Uterus (tissue), 4 donors: ENCODE measurements around the gene MUC20. TPM values are rescaled to one million over a fixed set of nuclear protein-coding genes. Genes with fewer than 3 reads are reported as not detected.
"Not testable (repeated sequence)": the region's sequence is repeated elsewhere in the genome, so short reads cannot be mapped to it uniquely, and the experiment has no call there.

Experiments used
- DNase-seq, 2 donors: peaks; one replicate each; pipeline ENCODE4 v3.0.0-alpha.2; 2019 to 2020
- H3K27ac ChIP-seq, 2 donors: fragments of 200-600 bp; sonication (generic); 1 replicate in 1 of 2; 2 replicates in 1 of 2; pipeline ENCODE4 v1.5.1; 2016 to 2018
- H3K27me3 ChIP-seq, 2 donors: fragments of 200-600 bp; sonication (generic); one replicate each; pipeline ENCODE4 v1.5.1; 2018 to 2019; ENCODE audit warnings: control low read depth in 1 of 2
- H3K36me3 ChIP-seq, 2 donors: fragments of 200-600 bp; sonication (generic); one replicate each; pipeline ENCODE4 v1.5.1; 2019; ENCODE audit warnings: control low read depth in 1 of 2
- H3K4me1 ChIP-seq, 2 donors: fragments of 200-600 bp; sonication (generic); one replicate each; pipeline ENCODE4 v1.5.1; 2018 to 2019; ENCODE audit warnings: control low read depth in 1 of 2
- H3K4me3 ChIP-seq, 2 donors: fragments of 200-600 bp; sonication (generic); 1 replicate in 1 of 2; 2 replicates in 1 of 2; pipeline ENCODE4 v1.5.1; 2018 to 2019; ENCODE audit warnings: mild to moderate bottlenecking in 1 of 2
- H3K9me3 ChIP-seq, 2 donors: fragments of 200-600 bp; sonication (generic); one replicate each; pipeline ENCODE4 v1.5.1; 2019; ENCODE audit warnings: control low read depth in 1 of 2
- CTCF ChIP-seq, 4 experiments: fragments of 200-600 bp in 2 of 4; fragments of 450-650 bp in 2 of 4; sonication (generic) in 2 of 4; IDR thresholded peaks; one replicate each; pipeline ENCODE4 v1.5.1; 2016 to 2019; ENCODE audit warnings: antibody characterized with exemption in 4 of 4, mild to moderate bottlenecking in 2 of 4, moderate library complexity in 1 of 4
- POLR2A ChIP-seq, 2 donors: fragments of 450-650 bp; IDR thresholded peaks; one replicate each; pipeline ENCODE4 v1.6.1; 2016; ENCODE audit warnings: antibody characterized with exemption in 2 of 2, mild to moderate bottlenecking in 1 of 2, moderate library complexity in 1 of 2
- intact Hi-C: fragments of 100-400 bp; cut with DNase I; formaldehyde crosslinking; loops from one replicate; pipeline ENCODE4 v1.15.1; 2023; ENCODE audit warnings: low total_unique reads
- total RNA-seq, 4 donors: library from RNA; depleted of rRNA in 3 of 4; stranded (reverse); fragments of >200 nt in 3 of 4; gene quantifications; one replicate each; pipeline versions ENCODE4 v1.1.0 to v1.2.4, GENCODE V29; 2014 to 2023
- donor health status: DM: yes; HTN: yes; CAD: no.

MUC20 gene
- total RNA-seq, 4 donors from 2014 or later, result 0.29 to 17.6 (median 4.4) TPM

- no peak for DNase-seq
These were observed 27.2 kb upstream of the MUC20 start for GRCh38 chr3:195693428-195694216.

GRCh38 chr3:195694217-195695076 lies 26.3 kb upstream of the MUC20 start:
- H3K4me3 ChIP-seq, H3K27me3 ChIP-seq, intact Hi-C loops, H3K4me1 ChIP-seq, H3K36me3 ChIP-seq, H3K27ac ChIP-seq, H3K9me3 ChIP-seq, DNase-seq: not testable (repeated sequence)

More at GRCh38 chr3:195693428-195694216, 27.2 kb upstream of the MUC20 start:
- H3K9me3 ChIP-seq, result no peaks in the 10 kb centered on the region
- no peak for TF ChIP-seq CTCF (IDR thresholded peaks at IDR 0.05)
- no peak for TF ChIP-seq POLR2A (IDR thresholded peaks at IDR 0.05)
- H3K4me3 ChIP-seq, result no peak overlapping the region
- H3K27ac ChIP-seq, result no peak overlapping the region
- H3K27me3 ChIP-seq, result no peaks in the 10 kb centered on the region
- H3K36me3 ChIP-seq, result no peaks in the 10 kb centered on the region
- intact Hi-C loops, result no loop called here
- H3K4me1 ChIP-seq, result peaks cover 0 to 3% of the 10 kb centered on the region in 2 donors

GRCh38 chr3:195696632-195697278 lies 24.0 kb upstream of the MUC20 start:
- intact Hi-C loops, result no loop called here
- no peak for TF ChIP-seq POLR2A (IDR thresholded peaks at IDR 0.05)
- TF ChIP-seq CTCF (IDR thresholded peaks at IDR 0.05), result no peak
- no peak for DNase-seq

GRCh38 chr3:195697582-195698324 lies 23.0 kb upstream of the MUC20 start:
- peaks cover 0 to 3% of the 10 kb centered on the region in 2 donors for H3K4me1 ChIP-seq
- DNase-seq, result no peak
- no peak for TF ChIP-seq POLR2A (IDR thresholded peaks at IDR 0.05)
- TF ChIP-seq CTCF (IDR thresholded peaks at IDR 0.05), result no peak
- no peaks in the 10 kb centered on the region for H3K36me3 ChIP-seq
- no peaks in the 10 kb centered on the region for H3K27me3 ChIP-seq
- intact Hi-C loops, result no loop called here
- no peak overlapping the region for H3K4me3 ChIP-seq
- no peak overlapping the region for H3K27ac ChIP-seq
- H3K9me3 ChIP-seq, result no peaks in the 10 kb centered on the region

More at GRCh38 chr3:195696632-195697278, 24.0 kb upstream of the MUC20 start:
- Histone ChIP-seq H3K27ac (no peak overlapping the region), H3K36me3 (no peaks in the 10 kb centered on the region), H3K9me3 (no peaks in the 10 kb centered on the region), H3K4me1 (peaks cover 0 to 3% of the 10 kb centered on the region in 2 donors), H3K27me3 (no peaks in the 10 kb centered on the region), H3K4me3 (no peak overlapping the region)

DNA sequence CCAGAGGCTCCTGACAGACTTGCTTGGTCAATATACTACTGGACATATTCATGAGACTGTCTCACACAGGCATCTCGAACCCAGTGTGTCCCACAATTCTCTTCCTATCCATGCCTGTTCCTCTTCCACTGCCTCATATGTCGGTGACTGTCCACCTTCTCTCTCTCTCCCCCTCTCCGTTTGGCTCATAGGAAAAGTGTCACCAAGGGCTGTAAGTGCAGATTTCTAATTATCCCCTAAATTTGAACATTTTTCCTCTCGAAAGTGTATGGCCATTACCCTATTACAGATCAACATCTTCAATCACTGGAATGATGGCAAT lies 22.5 kb upstream of the MUC20 start:
- Histone ChIP-seq H3K4me3 (no peak overlapping the region), H3K27ac (no peak overlapping the region), H3K9me3 (no peaks in the 10 kb centered on the region), H3K36me3 (no peaks in the 10 kb centered on the region), H3K27me3 (no peaks in the 10 kb centered on the region), H3K4me1 (peaks cover 0 to 3% of the 10 kb centered on the region in 2 donors)
- DNase-seq, result no peak
- TF ChIP-seq POLR2A (IDR thresholded peaks at IDR 0.05), result no peak
- TF ChIP-seq CTCF (IDR thresholded peaks at IDR 0.05), result no peak
- intact Hi-C loops, result no loop called here
